Neural progenitor cell (in vitro differentiated cells): ENCODE measurements around the gene CCDC97. TPM values are rescaled to one million over a fixed set of nuclear protein-coding genes. Genes with fewer than 3 reads are reported as not detected.
"Not testable (repeated sequence)": the region's sequence is repeated elsewhere in the genome, so short reads cannot be mapped to it uniquely, and the experiment has no call there.

Source experiments
- DNase-seq: peaks from one replicate; pipeline ENCODE4 v3.0.0-alpha.2; 2016; ENCODE audit warnings: low spot score
- H2AFZ ChIP-seq: fragments of 200-600 bp; sonication (generic); replicated peaks from 2 replicates; pipeline ENCODE4 v1.6.1; 2016; ENCODE audit warnings: antibody characterized with exemption
- H3F3A ChIP-seq: fragments of 200-600 bp; sonication (generic); 2 replicates; pipeline ENCODE4 v1.6.1; 2016; ENCODE audit warnings: antibody characterized with exemption, low read depth
- H3K27ac ChIP-seq: fragments of 200-600 bp; sonication (generic); 2 replicates; pipeline ENCODE4 v1.5.1; 2016; ENCODE audit warnings: mild to moderate bottlenecking
- H3K27me3 ChIP-seq: fragments of 200-600 bp; sonication (generic); 2 replicates; pipeline ENCODE4 v1.6.1; 2016; ENCODE audit warnings: mild to moderate bottlenecking, moderate library complexity
- H3K36me3 ChIP-seq: fragments of 200-600 bp; sonication (generic); 2 replicates; pipeline ENCODE4 v1.5.1; 2016
- H3K4me1 ChIP-seq: fragments of 200-600 bp; sonication (generic); 2 replicates; pipeline ENCODE4 v1.6.1; 2016; ENCODE audit warnings: mixed run types
- H3K4me2 ChIP-seq: fragments of 200-600 bp; sonication (generic); 2 replicates; pipeline ENCODE4 v1.6.1; 2016
- H3K4me3 ChIP-seq: fragments of 200-600 bp; sonication (generic); 2 replicates; pipeline ENCODE4 v1.5.1; 2016
- H3K79me2 ChIP-seq: fragments of 200-600 bp; sonication (generic); 2 replicates; pipeline ENCODE4 v1.6.1; 2016; ENCODE audit warnings: low read depth
- H3K9ac ChIP-seq: fragments of 200-600 bp; sonication (generic); 2 replicates; pipeline ENCODE4 v1.6.1; 2016
- H3K9me3 ChIP-seq: fragments of 200-600 bp; sonication (generic); 2 replicates; pipeline ENCODE4 v1.5.1; 2016; ENCODE audit warnings: low read depth
- H4K20me1 ChIP-seq: fragments of 200-600 bp; sonication (generic); 2 replicates; pipeline ENCODE4 v1.6.1; 2016; ENCODE audit warnings: low read depth
- H3K27ac Mint-ChIP-seq: 3 replicates; pipeline ENCODE4 v1.8.0; 2021; ENCODE audit warnings: mixed read lengths
- H3K27me3 Mint-ChIP-seq: 2 replicates; pipeline ENCODE4 v1.8.0; 2022; ENCODE audit warnings: low read depth, mild to moderate bottlenecking, inconsistent platforms, moderate library complexity, mixed read lengths; ENCODE audit not compliant: insufficient read depth
- H3K36me3 Mint-ChIP-seq: 3 replicates; pipeline ENCODE4 v1.8.0; 2021; ENCODE audit warnings: mixed read lengths
- H3K4me1 Mint-ChIP-seq: 3 replicates; pipeline ENCODE4 v1.8.0; 2021; ENCODE audit warnings: mixed read lengths
- H3K4me3 Mint-ChIP-seq: 3 replicates; pipeline ENCODE4 v1.8.0; 2021; ENCODE audit warnings: mild to moderate bottlenecking, moderate library complexity, mixed read lengths
- H3K9me3 Mint-ChIP-seq: 3 replicates; pipeline ENCODE4 v1.8.0; 2020; ENCODE audit warnings: mixed read lengths
- CTCF ChIP-seq: fragments of 200-600 bp; sonication (generic); IDR thresholded peaks from 2 replicates; pipeline ENCODE4 v1.5.1; 2017; ENCODE audit warnings: antibody characterized with exemption, mild to moderate bottlenecking
- EZH2 ChIP-seq: fragments of 200-600 bp; sonication (generic); IDR thresholded peaks from 2 replicates; pipeline ENCODE4 v1.6.1; 2017; ENCODE audit warnings: antibody characterized with exemption, mild to moderate bottlenecking, moderate library complexity
- EZH2phosphoT487 ChIP-seq: fragments of 200-600 bp; sonication (generic); IDR thresholded peaks from 2 replicates; pipeline ENCODE4 v1.6.1; 2017; ENCODE audit warnings: antibody characterized with exemption
- total RNA-seq: library from RNA; depleted of rRNA; stranded (reverse); fragments of >200 nt; gene quantifications from 2 replicates; pipeline ENCODE4 v1.2.3, GENCODE V29; 2015; ENCODE audit warnings: low replicate concordance

The CCDC97 gene
- total RNA-seq, 1 donor from 2014 or later = 19.1 TPM

GRCh38 chr19:41276231-41276630 lies 33.7 kb upstream of the CCDC97 start:
- no peak for TF ChIP-seq EZH2
- no peak for TF ChIP-seq EZH2phosphoT487
- no peak for TF ChIP-seq CTCF
- Histone ChIP-seq H3K36me3 (peaks cover 44% of the 10 kb centered on the region), H3K79me2 (peaks cover 6% of the 10 kb centered on the region), H3K9me3 (no peaks in the 10 kb centered on the region), H3K4me1 (no peaks in the 10 kb centered on the region), H3K27ac (no peak overlapping the region), H3K4me3 (no peak overlapping the region), H4K20me1 (peaks cover 41% of the 10 kb centered on the region), H3F3A (peaks cover 14% of the 10 kb centered on the region), H3K27me3 (no peaks in the 10 kb centered on the region), H3K9ac (no peak overlapping the region), H2AFZ (no peak overlapping the region), H3K4me2 (no peak overlapping the region)
- Mint-ChIP-seq H3K27me3 (no peaks in the 10 kb centered on the region), H3K4me1 (no peaks in the 10 kb centered on the region), H3K36me3 (peaks cover 53% of the 10 kb centered on the region), H3K27ac (no peak overlapping the region), H3K4me3 (no peak overlapping the region), H3K9me3 (no peaks in the 10 kb centered on the region)
- no peak for DNase-seq

- DNase-seq = no peak
- no peak overlapping the region for H3K4me3 Mint-ChIP-seq
- H3K27me3 Mint-ChIP-seq = no peaks in the 10 kb centered on the region
- no peak overlapping the region for H3K27ac Mint-ChIP-seq
- H3K4me1 ChIP-seq = no peaks in the 10 kb centered on the region
- no peaks in the 10 kb centered on the region for H3K27me3 ChIP-seq
- H3K9ac ChIP-seq = no peak overlapping the region
- no peak overlapping the region for H3K4me2 ChIP-seq
- no peak overlapping the region for H2AFZ ChIP-seq
- no peaks in the 10 kb centered on the region for H3K4me1 Mint-ChIP-seq
- H3K9me3 ChIP-seq = no peaks in the 10 kb centered on the region
- peaks cover 14% of the 10 kb centered on the region for H3F3A ChIP-seq
- no peaks in the 10 kb centered on the region for H3K9me3 Mint-ChIP-seq
- H3K27ac ChIP-seq = no peak overlapping the region
- peaks cover 30% of the 10 kb centered on the region for H4K20me1 ChIP-seq
- no peak for TF ChIP-seq EZH2phosphoT487
- no peak for TF ChIP-seq EZH2
- no peak for TF ChIP-seq CTCF
- peaks cover 6% of the 10 kb centered on the region for H3K79me2 ChIP-seq
- no peak overlapping the region for H3K4me3 ChIP-seq
- peaks cover 50% of the 10 kb centered on the region for H3K36me3 Mint-ChIP-seq
- H3K36me3 ChIP-seq = peaks cover 43% of the 10 kb centered on the region
Measured at GRCh38 chr19:41278478-41278877, 31.5 kb upstream of the CCDC97 start.

GRCh38 chr19:41288673-41289530 lies 21.1 kb upstream of the CCDC97 start:
- Histone ChIP-seq H3K9me3 (no peaks in the 10 kb centered on the region), H3K4me3 (no peak overlapping the region), H3K79me2 (peaks cover 63% of the 10 kb centered on the region), H2AFZ (no peak overlapping the region), H3K36me3 (peaks cover 26% of the 10 kb centered on the region), H3F3A (peaks cover 9% of the 10 kb centered on the region), H3K9ac (no peak overlapping the region), H3K4me2 (no peak overlapping the region), H4K20me1 (peaks cover 48% of the 10 kb centered on the region), H3K27ac (no peak overlapping the region), H3K27me3 (no peaks in the 10 kb centered on the region), H3K4me1 (no peaks in the 10 kb centered on the region)
- Mint-ChIP-seq H3K36me3 (peaks cover 41% of the 10 kb centered on the region), H3K4me3 (no peak overlapping the region), H3K27me3 (peaks cover 3% of the 10 kb centered on the region), H3K9me3 (no peaks in the 10 kb centered on the region), H3K4me1 (peaks cover 3% of the 10 kb centered on the region), H3K27ac (no peak overlapping the region)
- no peak for DNase-seq
- TF ChIP-seq EZH2 (no peak), EZH2phosphoT487 (no peak), CTCF (no peak)

GRCh38 chr19:41289814-41290213 lies 20.2 kb upstream of the CCDC97 start:
- not testable (repeated sequence) for H3K4me1 Mint-ChIP-seq, H3F3A ChIP-seq, H3K27ac Mint-ChIP-seq, H3K9me3 ChIP-seq, H2AFZ ChIP-seq, H3K4me3 Mint-ChIP-seq, DNase-seq, H3K27ac ChIP-seq, H3K27me3 ChIP-seq, H3K9me3 Mint-ChIP-seq, H3K9ac ChIP-seq, H3K4me1 ChIP-seq, H3K27me3 Mint-ChIP-seq, H3K4me2 ChIP-seq, H3K4me3 ChIP-seq
- Histone ChIP-seq H3K79me2 (peaks cover 63% of the 10 kb centered on the region), H4K20me1 (peaks cover 51% of the 10 kb centered on the region), H3K36me3 (peaks cover 26% of the 10 kb centered on the region)
- H3K36me3 Mint-ChIP-seq = peaks cover 46% of the 10 kb centered on the region
